GM23338 (cell line): ENCODE measurements around the gene AGO4. TPM values are rescaled to one million over a fixed set of nuclear protein-coding genes. Genes with fewer than 3 reads are reported as not detected.

Experiments
- ATAC-seq: fragments of 200-7000 bp; cut with Tn5 transposase; 3 replicates; pipeline ENCODE4 v1.9.1; 2020
- DNase-seq: peaks from one replicate; pipeline ENCODE4 v3.0.0-alpha.2; 2015; ENCODE audit warnings: low spot score
- H2AFZ ChIP-seq: fragments of 200-600 bp; sonication (generic); 2 replicates; pipeline ENCODE4 v1.8.0; 2016; ENCODE audit warnings: antibody characterized with exemption, mild to moderate bottlenecking, moderate library complexity
- H3F3A ChIP-seq: fragments of 200-600 bp; sonication (generic); replicated peaks from 2 replicates; pipeline ENCODE4 v1.8.0; 2017; ENCODE audit warnings: antibody characterized with exemption, mixed run types, low read depth
- H3K27ac ChIP-seq: fragments of 200-600 bp; sonication (generic); 2 replicates; pipeline ENCODE4 v1.6.1; 2016; ENCODE audit warnings: low read depth
- H3K27me3 ChIP-seq: fragments of 200-600 bp; sonication (generic); 2 replicates; pipeline ENCODE4 v1.8.0; 2016; ENCODE audit warnings: mild to moderate bottlenecking, mixed run types, moderate library complexity; ENCODE audit not compliant: insufficient read depth
- H3K36me3 ChIP-seq: fragments of 200-600 bp; sonication (generic); 2 replicates; pipeline ENCODE4 v1.8.0; 2016; ENCODE audit warnings: mild to moderate bottlenecking; ENCODE audit not compliant: insufficient read depth
- H3K4me1 ChIP-seq: fragments of 200-600 bp; sonication (generic); 2 replicates; pipeline ENCODE4 v1.8.0; 2016; ENCODE audit warnings: mild to moderate bottlenecking, moderate library complexity; ENCODE audit not compliant: insufficient read depth
- H3K4me2 ChIP-seq: fragments of 200-600 bp; sonication (generic); 2 replicates; pipeline ENCODE4 v1.7.1; 2017; ENCODE audit warnings: mixed run types
- H3K4me3 ChIP-seq: fragments of 200-600 bp; sonication (generic); 2 replicates; pipeline ENCODE4 v1.6.1; 2016; ENCODE audit warnings: mixed run types
- H3K79me2 ChIP-seq: fragments of 200-600 bp; sonication (generic); replicated peaks from 2 replicates; pipeline ENCODE4 v1.8.0; 2017; ENCODE audit warnings: mild to moderate bottlenecking; ENCODE audit not compliant: insufficient read depth
- H3K9me2 ChIP-seq: fragments of 200-600 bp; sonication (generic); 2 replicates; pipeline ENCODE4 v1.8.0; 2017; ENCODE audit not compliant: insufficient read depth
- H4K20me1 ChIP-seq: fragments of 200-600 bp; sonication (generic); replicated peaks from 2 replicates; pipeline ENCODE4 v1.8.0; 2017; ENCODE audit warnings: mild to moderate bottlenecking; ENCODE audit not compliant: insufficient read depth
- H3K27ac Mint-ChIP-seq: 2 replicates; pipeline ENCODE4 v1.8.0; 2020; ENCODE audit warnings: inconsistent platforms, mild to moderate bottlenecking, moderate library complexity, mixed read lengths
- H3K27me3 Mint-ChIP-seq: 3 replicates; pipeline ENCODE4 v1.8.0; 2022; ENCODE audit warnings: low read depth, mild to moderate bottlenecking, moderate library complexity, mixed read lengths, inconsistent platforms; ENCODE audit not compliant: insufficient read depth, poor library complexity
- H3K36me3 Mint-ChIP-seq: 3 replicates; pipeline ENCODE4 v1.8.0; 2021; ENCODE audit warnings: low read depth, mild to moderate bottlenecking, inconsistent platforms, moderate library complexity, mixed read lengths
- H3K4me1 Mint-ChIP-seq: 3 replicates; pipeline ENCODE4 v1.8.0; 2020; ENCODE audit warnings: mild to moderate bottlenecking, inconsistent platforms, mixed read lengths
- H3K4me3 Mint-ChIP-seq: 3 replicates; pipeline ENCODE4 v1.8.0; 2021; ENCODE audit warnings: moderate library complexity, mild to moderate bottlenecking, inconsistent platforms, mixed read lengths
- H3K9me3 Mint-ChIP-seq: 3 replicates; pipeline ENCODE4 v1.8.0; 2020; ENCODE audit warnings: moderate library complexity, mild to moderate bottlenecking, inconsistent platforms, mixed read lengths
- CREB1 ChIP-seq: fragments of 250-450 bp; sonication (Bioruptor Pico); IDR thresholded peaks from 2 replicates; pipeline ENCODE4 v1.5.0; 2020; ENCODE audit warnings: low read depth, mild to moderate bottlenecking, moderate library complexity
- CTCF ChIP-seq, 2 experiments: fragments of 200-600 bp in 1 of 2; sonication (generic) in 1 of 2; conservative IDR thresholded peaks; 2 replicates each; pipeline versions ENCODE4 v1.5.1 to v1.6.1; 2016 to 2017; ENCODE audit warnings: antibody characterized with exemption in 2 of 2, low read depth in 2 of 2, mild to moderate bottlenecking in 2 of 2, moderate library complexity in 1 of 2
- ETS1 ChIP-seq: IDR thresholded peaks from 2 replicates; pipeline ENCODE4 v1.6.1; 2016; ENCODE audit warnings: antibody characterized with exemption
- EZH2 ChIP-seq: fragments of 200-600 bp; sonication (generic); IDR thresholded peaks from one replicate; pipeline ENCODE4 v1.8.0; 2017; ENCODE audit warnings: antibody characterized with exemption, mild to moderate bottlenecking, low read depth; ENCODE audit not compliant: unreplicated experiment
- JUNB ChIP-seq: IDR thresholded peaks from one replicate; pipeline ENCODE4 v1.6.1; 2016; ENCODE audit warnings: antibody characterized with exemption; ENCODE audit not compliant: unreplicated experiment
- NANOG ChIP-seq: IDR thresholded peaks from 2 replicates; pipeline ENCODE4 v1.6.1; 2016; ENCODE audit warnings: antibody characterized with exemption, borderline replicate concordance
- POLR2AphosphoS5 ChIP-seq: IDR thresholded peaks from 2 replicates; pipeline ENCODE4 v1.6.1; 2016; ENCODE audit warnings: antibody characterized with exemption, low read depth
- REST ChIP-seq: IDR thresholded peaks from one replicate; pipeline ENCODE4 v1.6.1; 2018; ENCODE audit warnings: antibody characterized with exemption; ENCODE audit not compliant: unreplicated experiment
- STAT1 ChIP-seq: IDR thresholded peaks from one replicate; pipeline ENCODE4 v1.6.1; 2016; ENCODE audit warnings: antibody characterized with exemption; ENCODE audit not compliant: unreplicated experiment
- ZNF331 ChIP-seq: fragments of 250-450 bp; sonication (Bioruptor Pico); IDR thresholded peaks from 2 replicates; pipeline ENCODE4 v1.5.0; 2020; ENCODE audit warnings: low read depth, mild to moderate bottlenecking, moderate library complexity
- polyA plus RNA-seq: library from polyadenylated mRNA; unstranded; fragments of >200 nt; fragmentation: Nextera tagmentation; extraction: Ambion mirVana; gene quantifications from 2 replicates; pipeline ENCODE4 v1.2.1, GENCODE V29; 2016
- total RNA-seq: library from RNA; depleted of rRNA; stranded (reverse); fragments of >200 nt; shearing (Covaris generic); gene quantifications from 2 replicates; pipeline ENCODE4 v1.2.3, GENCODE V29; 2014

AGO4 gene
- total and polyA plus RNA-seq, 2 experiments from 2014 or later = 1.7 to 9.7 TPM

GRCh38 chr1:35762141-35762540, 45.7 kb upstream of the AGO4 start (continued):
- no peak for TF ChIP-seq CTCF (conservative IDR thresholded peaks at IDR 0.05; ENCODE audit: low read depth in 2 of 2)
- TF ChIP-seq ZNF331 = no peak
- no peak for TF ChIP-seq NANOG
- no peak for TF ChIP-seq EZH2
- no peak for TF ChIP-seq CREB1 (CRISPR knock-in tag)
- TF ChIP-seq STAT1 = no peak
- TF ChIP-seq ETS1 = no peak

GRCh38 chr1:35763201-35763600, 44.6 kb upstream of the AGO4 start:
- H3K9me2 ChIP-seq = no peaks in the 10 kb centered on the region
- no peaks in the 10 kb centered on the region for H3K4me1 ChIP-seq
- H3K27ac ChIP-seq = no peak overlapping the region; the same call in 1 of the 2 replicates
- peaks cover 22% of the 10 kb centered on the region for H4K20me1 ChIP-seq
- H2AFZ ChIP-seq = no peak overlapping the region
- no peak overlapping the region for H3K4me2 ChIP-seq
- peaks cover 28% of the 10 kb centered on the region for H3K36me3 ChIP-seq
- no peak overlapping the region for H3K4me3 Mint-ChIP-seq
- H3K27me3 ChIP-seq = no peaks in the 10 kb centered on the region
- ATAC-seq (no peak), DNase-seq (no peak)
- no peak overlapping the region for H3K27ac Mint-ChIP-seq
- no peaks in the 10 kb centered on the region for H3K9me3 Mint-ChIP-seq
- peaks cover 52% of the 10 kb centered on the region for H3K79me2 ChIP-seq
- no peaks in the 10 kb centered on the region for H3K27me3 Mint-ChIP-seq
- H3K36me3 Mint-ChIP-seq = peaks cover 51% of the 10 kb centered on the region
- no peak overlapping the region for H3K4me3 ChIP-seq
- no peaks in the 10 kb centered on the region for H3F3A ChIP-seq
- H3K4me1 Mint-ChIP-seq = peaks cover 3% of the 10 kb centered on the region; the same call in 1 of the 3 replicates
- no peak for TF ChIP-seq POLR2AphosphoS5
- no peak for TF ChIP-seq REST
- TF ChIP-seq ETS1 = no peak
- TF ChIP-seq STAT1 = no peak
- TF ChIP-seq JUNB = no peak
- no peak for TF ChIP-seq CTCF (conservative IDR thresholded peaks at IDR 0.05; ENCODE audit: low read depth in 2 of 2)
